HG02588 (cell line): ENCODE measurements around the gene MMP1.
"Not testable (repeated sequence)": the region's sequence is repeated elsewhere in the genome, so short reads cannot be mapped to it uniquely, and the experiment has no call there.

ENCODE experiments used
- ATAC-seq: cut with Tn5 transposase; IDR thresholded peaks from one replicate; pipeline ENCODE4 v1.9.1; 2021; ENCODE audit warnings: mild to moderate bottlenecking, moderate library complexity; ENCODE audit not compliant: unreplicated experiment

MMP1 gene

DNA sequence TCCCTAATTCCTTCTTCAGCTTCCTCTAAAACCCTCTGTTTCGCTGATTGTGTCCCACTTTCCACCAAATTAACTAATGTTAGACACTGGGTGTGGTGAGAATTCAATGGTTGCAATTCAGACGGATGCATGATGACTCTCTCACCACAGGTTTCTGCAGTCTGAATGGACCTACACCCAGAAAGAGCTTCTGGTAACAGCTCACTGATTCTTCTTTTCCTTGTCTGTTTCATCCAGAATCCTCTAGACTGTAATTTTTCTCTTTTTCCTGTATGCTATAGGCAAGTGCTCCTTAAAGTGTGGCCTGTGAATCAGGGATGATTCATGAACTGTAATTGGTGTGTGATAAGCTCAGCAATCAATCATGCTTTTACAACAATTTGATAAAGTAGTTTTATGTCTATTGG, 35.6 kb downstream of the MMP1 start:
- no peak for ATAC-seq

DNA sequence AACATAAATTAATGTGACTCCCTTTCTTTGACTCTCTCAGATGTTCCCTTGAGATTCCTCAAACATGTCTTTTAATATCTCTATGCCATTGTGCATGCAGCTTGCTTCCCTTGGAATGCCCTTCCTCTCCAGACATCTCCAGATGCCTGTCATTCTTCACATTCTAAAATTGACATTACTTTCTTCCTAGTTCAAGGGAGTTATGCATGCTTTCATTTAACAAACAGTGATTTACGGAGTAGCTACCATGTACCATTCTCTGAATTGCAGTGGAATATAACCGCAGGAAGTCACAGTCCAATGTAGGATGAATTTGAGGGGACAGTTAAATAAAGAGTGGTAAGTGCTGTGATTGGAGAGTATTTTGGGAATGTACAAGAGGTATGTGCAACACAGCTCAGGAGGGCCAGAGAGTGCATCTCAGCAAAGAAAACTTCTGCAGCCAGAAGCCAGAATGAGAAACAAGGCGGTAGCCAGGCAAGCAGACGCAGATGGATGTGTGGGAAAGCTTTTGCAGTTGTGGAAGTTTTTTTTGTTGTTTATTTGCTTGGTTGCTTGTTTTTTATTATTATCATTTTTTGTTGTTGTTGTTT, 36.2 kb downstream of the MMP1 start:
- no peak for ATAC-seq

DNA sequence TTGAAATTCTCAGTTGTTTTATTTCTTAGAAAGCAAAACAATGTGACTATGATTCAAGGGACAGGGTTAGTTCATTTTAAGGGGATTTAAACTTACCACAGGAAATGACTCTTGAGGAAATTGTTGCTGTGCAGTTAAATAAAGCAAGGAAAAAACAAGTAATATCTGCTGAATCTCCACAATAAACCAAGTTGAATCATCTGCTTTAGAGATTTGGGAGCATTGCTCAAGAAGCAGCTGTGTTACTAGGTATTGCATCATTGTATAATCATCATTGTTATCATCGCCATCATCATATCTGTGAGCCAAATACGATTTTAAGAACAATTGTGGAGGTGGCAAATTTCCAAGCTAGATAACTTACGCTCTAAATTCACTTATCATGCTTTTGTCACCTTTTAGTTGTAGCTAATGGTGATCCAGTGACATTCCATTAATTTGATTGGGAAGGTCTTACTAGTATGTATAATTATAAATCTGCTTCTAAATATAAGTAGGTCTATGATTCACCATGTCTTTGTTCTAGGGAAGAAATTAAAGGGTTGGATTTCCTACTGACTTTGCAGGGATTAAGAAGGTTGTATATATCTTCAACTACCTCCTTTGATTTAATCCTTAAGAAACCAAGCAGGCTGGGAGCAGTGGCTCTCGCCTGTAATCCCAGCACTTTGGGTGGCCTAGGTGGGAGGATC, 37.5 kb downstream of the MMP1 start:
- no peak for ATAC-seq

DNA sequence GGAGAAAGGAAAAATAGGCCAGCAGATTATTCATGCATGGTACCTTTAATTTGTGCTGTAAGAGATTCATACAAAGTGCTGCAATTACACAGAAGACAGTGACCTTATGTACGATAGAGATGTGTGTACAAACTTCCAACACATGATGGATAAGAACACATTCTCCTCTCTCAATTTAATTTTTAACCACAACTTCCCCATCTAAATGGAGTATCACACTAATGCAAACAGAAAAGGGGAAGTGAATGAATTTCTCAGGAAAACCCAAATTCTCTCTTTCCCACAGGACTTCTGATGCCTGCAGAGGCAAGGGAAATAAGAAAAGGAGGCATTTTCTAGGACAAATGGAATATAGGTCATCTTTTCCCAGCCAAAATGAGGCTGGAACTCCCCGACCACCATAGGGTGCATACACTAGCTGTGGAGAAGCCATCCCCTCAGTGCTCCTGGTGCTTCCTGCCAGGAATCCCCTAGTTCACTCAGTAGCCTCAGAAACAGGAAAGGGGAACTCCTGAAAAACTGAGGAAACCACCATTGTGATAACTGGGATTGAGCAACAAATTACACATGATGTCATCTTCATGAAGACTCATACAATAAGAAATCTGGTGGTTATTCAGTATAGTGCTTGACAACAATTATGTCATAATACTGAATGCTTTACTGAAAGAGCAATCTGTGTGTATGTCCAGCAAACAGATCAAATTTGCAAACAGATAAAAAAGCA, 40.0 kb downstream of the MMP1 start:
- ATAC-seq, result no peak

DNA sequence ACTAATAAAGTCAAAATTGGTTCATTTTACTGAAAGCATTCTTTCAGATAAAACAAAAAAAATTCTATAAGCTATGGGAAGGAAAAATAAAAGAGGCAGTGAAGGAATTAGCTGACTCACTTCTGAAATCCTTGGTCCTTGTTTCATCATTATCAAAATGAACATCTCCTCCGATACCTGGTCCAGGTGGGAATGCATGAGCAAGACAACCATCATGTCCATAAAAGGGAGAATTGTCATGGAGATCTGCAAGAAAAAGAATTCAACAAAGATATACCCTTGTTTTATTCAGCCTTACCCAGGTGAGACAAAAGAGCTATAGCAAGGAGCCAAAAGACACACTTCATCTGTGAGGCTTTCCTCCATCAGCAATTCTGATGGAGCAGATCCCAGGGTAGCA, 44.7 kb downstream of the MMP1 start:
- ATAC-seq, result no peak

DNA sequence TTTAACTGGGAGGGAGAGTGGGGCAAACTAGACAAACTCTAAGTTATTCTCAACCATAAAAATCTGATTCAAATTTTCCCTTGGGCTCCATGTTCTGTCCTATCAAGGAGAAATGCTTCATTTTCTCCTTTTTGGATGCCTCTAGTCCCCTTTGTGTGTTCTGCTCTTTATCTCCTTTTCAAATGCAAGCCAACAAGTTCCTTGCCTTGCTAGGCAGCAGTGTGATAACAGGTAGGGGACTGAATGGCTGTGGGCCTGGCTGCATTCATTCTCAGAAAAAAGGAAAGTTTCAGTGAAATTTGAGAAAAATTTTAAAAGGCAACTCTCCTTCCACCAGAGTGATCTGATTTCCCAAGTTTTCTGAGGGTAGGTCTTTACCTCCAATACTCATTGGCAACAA, 46.3 kb downstream of the MMP1 start:
- ATAC-seq, result no peak

DNA sequence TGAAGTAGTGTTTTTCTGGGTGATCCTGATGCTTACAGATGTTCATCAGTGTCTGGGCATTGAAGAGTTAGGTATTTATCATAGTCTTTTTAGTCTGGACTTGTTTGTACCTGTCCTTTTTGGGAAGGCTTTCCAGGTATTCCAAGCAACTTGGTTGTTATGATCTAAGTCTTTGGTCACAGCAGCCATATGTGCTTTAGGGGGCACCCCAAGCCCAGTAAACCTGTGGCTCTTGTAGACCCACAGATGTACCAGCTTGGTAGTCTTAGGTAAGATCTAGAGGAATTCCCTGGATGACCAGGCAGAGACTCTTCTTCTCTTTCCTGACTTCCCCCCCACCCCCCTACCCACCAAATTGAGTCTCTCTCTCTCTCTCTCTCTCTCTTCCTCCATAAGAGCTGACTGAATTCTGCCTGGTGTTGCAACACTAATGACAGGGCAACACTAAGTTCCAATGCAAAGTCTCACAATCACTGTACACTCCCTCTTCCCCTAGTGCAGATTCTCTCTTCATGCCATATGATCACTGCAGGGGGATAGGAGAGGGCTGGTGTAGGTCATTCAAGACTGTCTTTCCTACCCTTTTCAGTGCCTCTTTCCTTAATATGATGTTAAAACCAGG, 48.7 kb downstream of the MMP1 start:
- no peak for ATAC-seq

DNA sequence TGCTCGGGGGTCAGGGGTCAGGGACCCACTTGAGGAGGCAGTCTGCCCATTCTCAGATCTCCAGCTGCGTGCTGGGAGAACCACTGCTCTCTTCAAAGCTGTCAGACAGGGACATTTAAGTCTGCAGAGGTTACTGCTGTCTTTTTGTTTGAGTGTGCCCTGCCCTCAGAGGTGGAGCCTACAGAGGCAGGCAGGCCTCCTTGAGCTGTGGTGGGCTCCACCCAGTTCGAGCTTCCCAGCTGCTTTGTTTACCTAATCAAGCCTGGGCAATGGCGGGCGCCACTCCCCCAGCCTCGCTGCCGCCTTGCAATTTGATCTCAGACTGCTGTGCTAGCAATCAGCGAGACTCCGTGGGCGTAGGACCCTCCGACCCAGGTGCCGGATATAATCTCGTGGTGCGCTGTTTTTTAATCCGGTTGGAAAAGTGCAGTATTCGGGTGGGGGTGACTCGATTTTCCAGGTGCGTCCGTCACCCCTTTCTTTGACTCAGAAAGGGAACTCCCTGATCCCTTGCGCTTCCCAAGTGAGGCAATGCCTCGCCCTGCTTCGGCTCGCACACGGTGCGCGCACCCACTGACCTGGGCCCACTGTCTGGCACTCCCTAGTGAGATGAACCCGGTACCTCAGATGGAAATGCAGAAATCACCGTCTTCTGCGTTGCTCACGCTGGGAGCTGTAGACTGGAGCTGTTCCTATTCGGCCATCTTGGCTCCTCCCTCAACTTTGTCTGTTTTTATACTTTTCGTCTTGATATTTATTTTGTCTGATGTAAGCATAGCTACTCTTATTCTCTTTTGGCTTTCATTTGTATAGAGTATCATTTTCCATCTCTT, 51.0 kb downstream of the MMP1 start:
- not testable (repeated sequence) for ATAC-seq
